ENCODE data around the gene CST7.

CST7 gene

DNA sequence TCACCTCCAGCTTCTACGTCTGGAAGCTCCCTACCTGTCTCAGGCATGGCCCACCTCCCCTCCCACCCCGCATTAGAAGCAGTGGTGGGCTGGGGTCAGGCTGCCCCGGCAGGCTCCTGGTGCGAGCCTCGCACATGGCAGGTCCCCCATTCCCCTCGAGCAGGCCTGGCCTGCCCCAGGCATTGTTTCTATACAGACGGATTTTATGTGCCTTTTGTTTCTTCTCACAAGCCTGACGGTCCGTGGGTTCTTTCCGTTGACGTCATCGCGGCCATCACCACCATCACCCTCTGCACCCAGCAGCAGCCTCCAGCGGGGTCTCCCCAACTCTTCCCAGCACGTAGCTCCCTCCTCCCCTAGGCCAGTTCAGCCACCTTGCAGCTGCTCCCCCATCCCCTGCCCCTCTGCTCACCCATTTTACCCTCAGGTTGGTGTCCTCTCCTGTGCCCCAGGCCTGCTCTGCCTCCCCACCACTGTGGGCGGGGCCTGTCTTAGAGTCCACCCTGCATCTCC lies 4.6 kb downstream of the CST7 start:
- Histone ChIP-seq H2AFZ (ENCODE audit: low read length) (no peak overlapping the region), H3K79me2 (ENCODE audit: insufficient read depth, low read length) (peaks cover 52% of the 10 kb centered on the region), H3K36me3 (ENCODE audit: insufficient read depth, low read length) (peaks cover 9% of the 10 kb centered on the region; the same call in 1 of the 2 replicates), H3K9me3 (ENCODE audit: insufficient read depth, low read depth, low read length) (no peaks in the 10 kb centered on the region), H3K27me3 (ENCODE audit: insufficient read depth, low read length, poor library complexity, severe bottlenecking) (no peaks in the 10 kb centered on the region), H3K9ac (ENCODE audit: low read depth, low read length, poor library complexity, severe bottlenecking) (peak overlapping the region; percentile 91), H3K4me1 (ENCODE audit: insufficient read depth, low read length, poor library complexity, severe bottlenecking) (peaks cover 71% of the 10 kb centered on the region), H4K20me1 (ENCODE audit: insufficient read depth, low read length, poor library complexity, severe bottlenecking) (no peaks in the 10 kb centered on the region), H3K4me2 (ENCODE audit: low read depth, low read length, poor library complexity, severe bottlenecking) (peak overlapping the region; percentile 93), H3K9me2 (replicated peaks; ENCODE audit: low read depth, low read length) (no peaks in the 10 kb centered on the region), H3F3A (ENCODE audit: low read depth) (0 out of 2 replicates have a peak, but pooled peaks cover under 1% of the 10 kb centered on the region), H3K4me3 (ENCODE audit: low read length, poor library complexity, severe bottlenecking) (peak overlapping the region; percentile 11)
- TF ChIP-seq, protein P1, sequence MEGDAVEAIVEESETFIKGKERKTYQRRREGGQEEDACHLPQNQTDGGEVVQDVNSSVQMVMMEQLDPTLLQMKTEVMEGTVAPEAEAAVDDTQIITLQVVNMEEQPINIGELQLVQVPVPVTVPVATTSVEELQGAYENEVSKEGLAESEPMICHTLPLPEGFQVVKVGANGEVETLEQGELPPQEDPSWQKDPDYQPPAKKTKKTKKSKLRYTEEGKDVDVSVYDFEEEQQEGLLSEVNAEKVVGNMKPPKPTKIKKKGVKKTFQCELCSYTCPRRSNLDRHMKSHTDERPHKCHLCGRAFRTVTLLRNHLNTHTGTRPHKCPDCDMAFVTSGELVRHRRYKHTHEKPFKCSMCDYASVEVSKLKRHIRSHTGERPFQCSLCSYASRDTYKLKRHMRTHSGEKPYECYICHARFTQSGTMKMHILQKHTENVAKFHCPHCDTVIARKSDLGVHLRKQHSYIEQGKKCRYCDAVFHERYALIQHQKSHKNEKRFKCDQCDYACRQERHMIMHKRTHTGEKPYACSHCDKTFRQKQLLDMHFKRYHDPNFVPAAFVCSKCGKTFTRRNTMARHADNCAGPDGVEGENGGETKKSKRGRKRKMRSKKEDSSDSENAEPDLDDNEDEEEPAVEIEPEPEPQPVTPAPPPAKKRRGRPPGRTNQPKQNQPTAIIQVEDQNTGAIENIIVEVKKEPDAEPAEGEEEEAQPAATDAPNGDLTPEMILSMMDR (conservative IDR thresholded peaks at IDR 0.05; ENCODE audit: low read length): no peak
- TF ChIP-seq EZH2phosphoT487 (IDR thresholded peaks at IDR 0.05; ENCODE audit: borderline replicate concordance): no peak

DNA sequence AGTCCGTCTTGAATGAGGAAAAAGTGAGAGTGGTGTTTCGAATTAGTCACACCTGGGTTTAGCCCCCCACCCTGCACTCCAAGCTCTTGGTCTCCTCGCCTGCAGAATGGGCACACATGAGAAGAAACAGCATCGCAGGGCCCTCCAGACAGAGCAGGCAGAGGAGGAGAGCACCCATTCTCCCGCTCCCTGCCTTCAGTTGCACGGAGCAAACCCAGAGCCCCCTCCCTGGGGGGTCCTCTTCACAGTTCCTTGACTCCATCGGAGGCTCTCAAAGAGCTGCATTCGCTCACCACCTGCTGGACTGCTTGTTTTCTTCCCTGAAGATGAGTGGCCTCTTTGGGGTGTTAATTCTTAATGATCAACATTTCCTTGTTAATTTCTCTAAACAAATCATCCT lies 5.1 kb downstream of the CST7 start:
- TF ChIP-seq EZH2phosphoT487 (IDR thresholded peaks at IDR 0.05; ENCODE audit: borderline replicate concordance): no peak
- TF ChIP-seq, protein P1 (conservative IDR thresholded peaks at IDR 0.05; ENCODE audit: low read length): no peak
- Histone ChIP-seq H2AFZ (ENCODE audit: low read length) (no peak overlapping the region), H3F3A (ENCODE audit: low read depth) (no peaks in the 10 kb centered on the region), H3K4me3 (ENCODE audit: low read length, poor library complexity, severe bottlenecking) (peak overlapping the region; percentile 11), H3K4me2 (ENCODE audit: low read depth, low read length, poor library complexity, severe bottlenecking) (peak overlapping the region; percentile 93), H3K36me3 (ENCODE audit: insufficient read depth, low read length) (peaks cover 9% of the 10 kb centered on the region; the same call in 1 of the 2 replicates), H3K4me1 (ENCODE audit: insufficient read depth, low read length, poor library complexity, severe bottlenecking) (peaks cover 70% of the 10 kb centered on the region), H3K9ac (ENCODE audit: low read depth, low read length, poor library complexity, severe bottlenecking) (peak overlapping the region; percentile 91), H3K79me2 (ENCODE audit: insufficient read depth, low read length) (peaks cover 52% of the 10 kb centered on the region), H3K9me2 (replicated peaks; ENCODE audit: low read depth, low read length) (no peaks in the 10 kb centered on the region), H3K9me3 (ENCODE audit: insufficient read depth, low read depth, low read length) (no peaks in the 10 kb centered on the region), H3K27me3 (ENCODE audit: insufficient read depth, low read length, poor library complexity, severe bottlenecking) (no peaks in the 10 kb centered on the region), H4K20me1 (ENCODE audit: insufficient read depth, low read length, poor library complexity, severe bottlenecking) (no peaks in the 10 kb centered on the region)

DNA sequence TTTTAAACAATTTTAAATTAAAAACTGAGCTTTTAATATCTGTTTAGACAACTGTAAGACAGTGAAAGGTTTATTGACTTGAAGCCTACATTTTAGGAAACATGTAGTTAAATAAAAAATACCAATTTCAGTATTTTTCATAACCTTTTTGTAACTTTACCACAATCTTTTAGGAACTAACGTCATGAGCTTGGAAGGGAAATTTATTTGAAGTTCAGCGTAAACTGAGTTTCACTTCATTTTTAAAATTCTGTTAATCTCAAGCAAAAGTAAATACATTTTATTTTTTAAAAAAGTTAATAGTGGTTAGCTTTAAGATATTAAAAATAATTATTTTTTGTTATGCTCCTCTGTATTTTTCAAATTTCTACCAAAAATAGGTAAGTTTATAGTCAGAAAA lies 5.5 kb downstream of the CST7 start:
- Histone ChIP-seq H3K27me3 (ENCODE audit: insufficient read depth, low read length, poor library complexity, severe bottlenecking) (no peaks in the 10 kb centered on the region), H3K9me2 (replicated peaks; ENCODE audit: low read depth, low read length) (no peaks in the 10 kb centered on the region), H3K4me2 (ENCODE audit: low read depth, low read length, poor library complexity, severe bottlenecking) (peak overlapping the region; percentile 93), H3K36me3 (ENCODE audit: insufficient read depth, low read length) (peaks cover 12% of the 10 kb centered on the region; the same call in 1 of the 2 replicates), H3K9me3 (ENCODE audit: insufficient read depth, low read depth, low read length) (no peaks in the 10 kb centered on the region), H3K79me2 (ENCODE audit: insufficient read depth, low read length) (peaks cover 48% of the 10 kb centered on the region), H3F3A (ENCODE audit: low read depth) (no peaks in the 10 kb centered on the region), H3K9ac (ENCODE audit: low read depth, low read length, poor library complexity, severe bottlenecking) (peak overlapping the region; percentile 91), H2AFZ (ENCODE audit: low read length) (no peak overlapping the region), H4K20me1 (ENCODE audit: insufficient read depth, low read length, poor library complexity, severe bottlenecking) (no peaks in the 10 kb centered on the region), H3K4me1 (ENCODE audit: insufficient read depth, low read length, poor library complexity, severe bottlenecking) (peaks cover 67% of the 10 kb centered on the region), H3K4me3 (ENCODE audit: low read length, poor library complexity, severe bottlenecking) (peak overlapping the region; percentile 11)
- TF ChIP-seq EZH2phosphoT487 (IDR thresholded peaks at IDR 0.05; ENCODE audit: borderline replicate concordance): no peak
- TF ChIP-seq, protein P1 (conservative IDR thresholded peaks at IDR 0.05; ENCODE audit: low read length): no peak
